GM19397 (cell line): ENCODE data around the gene USP20.
"Not testable (repeated sequence)": the region's sequence is repeated elsewhere in the genome, so short reads cannot be mapped to it uniquely, and the experiment has no call there.

Experiments
- ATAC-seq: cut with Tn5 transposase; IDR thresholded peaks from one replicate; pipeline ENCODE4 v1.9.1; 2021; ENCODE audit warnings: mild to moderate bottlenecking, moderate library complexity; ENCODE audit not compliant: unreplicated experiment

The USP20 gene

DNA sequence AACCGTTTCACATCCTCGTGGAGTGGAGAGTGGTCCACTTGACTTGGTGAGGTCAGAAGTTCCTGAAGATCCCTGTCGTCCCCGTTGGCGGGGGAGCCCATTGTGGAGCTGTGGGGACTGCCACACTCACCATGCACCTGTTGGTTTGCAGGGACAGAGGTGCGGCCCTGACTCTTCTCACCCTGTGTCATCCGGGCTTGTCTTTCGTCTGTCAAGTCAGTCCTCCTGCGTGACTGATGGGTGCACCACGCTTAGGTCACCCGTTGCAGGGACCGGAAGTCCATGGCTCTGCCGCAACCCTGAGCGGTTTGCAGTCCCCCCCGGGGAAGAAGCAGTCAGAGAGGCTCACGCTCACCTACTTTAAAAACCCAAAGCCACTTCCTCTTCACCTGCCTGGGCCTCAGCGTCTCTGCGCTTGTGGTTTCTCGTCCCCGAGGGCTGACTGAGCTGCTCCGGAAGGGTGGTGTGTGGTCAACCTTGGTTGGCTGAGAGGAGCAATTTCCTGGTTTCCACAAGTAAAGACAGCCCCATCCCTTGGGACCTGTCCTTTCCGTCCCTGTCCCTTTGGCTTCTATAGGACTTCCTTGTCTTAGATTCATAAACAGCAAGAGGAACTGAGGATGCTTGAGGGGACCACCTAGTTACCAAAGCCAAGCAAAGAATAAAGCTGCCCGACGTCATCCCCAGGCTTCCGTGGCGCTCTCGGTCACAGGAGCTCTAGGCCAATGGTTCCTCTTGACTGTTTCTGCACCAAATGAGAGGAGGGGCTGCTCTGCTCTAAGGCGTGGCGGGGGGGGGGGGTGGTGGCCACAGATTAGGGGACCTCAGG is 53.2 kb downstream of the USP20 start:
- ATAC-seq, result peak; percentile 50

GRCh38 chr9:129889122-129889940 is 54.1 kb downstream of the USP20 start:
- ATAC-seq, result no peak

DNA sequence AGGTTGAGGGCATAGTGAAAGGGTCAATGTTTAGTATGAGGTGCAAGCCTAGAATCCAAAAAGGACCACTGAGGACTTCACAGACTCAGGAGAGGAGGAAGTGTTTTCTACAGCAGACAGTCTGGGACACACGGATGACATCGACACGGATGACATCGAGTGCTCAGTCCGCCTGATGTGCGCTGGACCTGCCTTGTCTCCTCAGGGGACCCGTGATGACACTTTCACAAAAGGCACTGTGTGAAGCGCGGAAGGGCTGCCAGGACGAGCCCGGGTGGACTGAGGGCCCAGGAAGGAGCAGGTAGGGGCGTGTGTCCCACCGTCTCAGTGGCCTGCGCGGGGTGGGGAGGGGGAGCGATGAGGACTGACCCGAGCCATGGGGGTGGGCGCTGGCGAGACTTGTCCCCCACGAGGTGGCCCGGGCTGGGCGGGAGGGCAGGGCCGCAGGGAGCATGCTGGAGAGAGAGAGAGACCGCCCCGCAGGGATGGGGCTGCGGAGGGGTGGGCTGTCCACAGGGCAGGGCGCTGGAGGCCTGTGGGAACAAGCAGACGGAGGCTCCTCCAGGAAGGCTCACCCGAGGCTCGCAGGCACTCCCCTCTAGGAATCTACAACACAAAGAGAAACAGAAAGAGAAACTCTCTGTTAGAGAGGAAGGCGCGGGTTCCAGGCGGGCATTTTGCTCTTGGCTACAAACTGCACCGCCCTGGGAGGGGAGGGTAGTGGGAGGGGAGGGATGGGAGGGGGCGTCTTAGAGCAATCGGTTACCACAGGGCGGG is 54.9 kb downstream of the USP20 start:
- no peak for ATAC-seq

DNA sequence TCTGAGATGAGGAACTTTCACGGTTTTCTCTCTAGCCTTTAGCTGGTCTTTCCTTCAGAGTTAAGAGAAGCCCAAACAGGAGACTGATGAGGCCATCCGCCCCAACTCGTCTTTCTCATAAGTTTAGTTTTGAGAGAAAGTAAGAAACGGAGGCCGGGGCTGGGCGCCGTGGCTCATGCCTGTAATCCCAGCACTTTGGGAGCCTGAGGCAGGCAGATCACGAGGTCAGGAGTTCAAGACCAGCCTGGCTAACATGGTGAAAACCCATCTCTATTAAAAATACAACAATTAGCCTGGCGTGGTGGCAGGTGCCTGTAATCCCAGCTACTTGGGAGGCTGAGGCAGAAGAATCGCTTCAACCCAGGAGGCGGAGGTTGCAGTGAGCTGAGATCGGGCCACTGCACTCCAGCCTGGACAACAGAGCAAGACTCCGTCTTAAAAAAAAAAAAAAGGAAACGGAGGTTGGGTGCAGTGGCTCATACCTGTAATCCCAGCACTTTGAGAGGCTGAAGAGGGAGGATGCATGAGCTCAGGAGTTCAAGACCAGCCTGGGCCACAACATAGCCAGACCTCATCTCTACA is 55.6 kb downstream of the USP20 start:
- ATAC-seq, result not testable (repeated sequence)

- no peak for ATAC-seq
Observed at GRCh38 chr9:129891569-129891968, 56.3 kb downstream of the USP20 start.

GRCh38 chr9:129894120-129894823 is 59.0 kb downstream of the USP20 start:
- no peak for ATAC-seq

DNA sequence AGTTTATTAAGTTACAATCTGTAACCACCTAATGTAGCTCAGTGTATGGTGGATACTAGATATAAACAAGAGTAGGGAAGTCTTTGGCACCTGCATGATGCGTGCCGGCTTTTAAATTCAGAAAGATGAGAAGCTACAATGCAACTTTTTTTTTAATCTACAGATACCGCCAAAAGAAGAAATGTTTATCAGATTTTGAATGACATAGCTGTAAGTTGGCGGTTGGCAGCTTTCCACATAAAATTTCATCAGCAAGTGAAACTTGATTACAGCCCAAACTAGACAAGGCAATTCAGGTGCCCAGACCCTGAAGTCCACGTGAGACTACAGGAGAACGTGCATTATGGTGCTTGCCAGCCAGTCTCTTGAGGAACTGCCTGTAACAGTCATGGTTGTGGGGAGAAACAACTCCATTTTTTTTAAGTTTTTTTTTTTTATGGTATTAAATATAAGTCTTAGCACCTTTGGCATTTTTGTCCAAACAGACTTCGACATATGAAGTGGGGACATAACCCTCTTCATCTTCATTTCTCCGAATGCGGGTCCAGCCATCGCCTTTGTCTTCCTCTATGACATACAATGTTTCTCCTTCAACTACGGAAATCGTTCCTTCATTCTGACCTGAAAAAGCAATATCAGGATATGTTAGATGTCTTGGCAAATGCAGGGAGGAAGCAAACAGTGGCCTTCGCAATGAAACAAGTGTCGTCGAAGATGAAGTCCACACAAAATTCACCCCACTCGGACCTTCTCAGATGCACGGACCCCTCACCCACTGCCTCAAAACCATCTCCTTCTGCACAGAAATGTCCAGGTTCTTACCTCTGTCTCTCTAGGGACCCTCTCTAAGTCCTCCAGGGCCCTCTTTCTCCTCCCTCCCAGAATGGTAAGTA is 60.4 kb downstream of the USP20 start:
- no peak for ATAC-seq

DNA sequence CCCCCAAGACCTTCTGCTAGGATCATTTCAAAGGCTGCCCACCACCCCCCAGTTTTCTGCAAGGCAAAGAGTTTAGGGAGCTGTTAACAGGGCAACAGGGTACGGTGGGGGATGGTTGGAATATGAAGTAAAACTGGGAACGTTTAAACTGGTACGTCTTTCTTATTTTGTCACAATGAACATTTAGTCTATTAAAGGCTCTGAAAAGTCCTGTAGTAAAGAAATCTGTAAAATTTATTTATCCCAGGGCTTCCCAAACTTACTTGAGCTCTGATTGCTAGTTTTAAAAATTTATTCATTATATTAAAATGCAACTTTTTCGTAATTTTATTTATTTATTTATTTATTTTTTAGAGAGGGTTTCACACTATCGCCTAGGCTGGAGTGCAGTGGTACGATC is 62.0 kb downstream of the USP20 start:
- ATAC-seq, result no peak

DNA sequence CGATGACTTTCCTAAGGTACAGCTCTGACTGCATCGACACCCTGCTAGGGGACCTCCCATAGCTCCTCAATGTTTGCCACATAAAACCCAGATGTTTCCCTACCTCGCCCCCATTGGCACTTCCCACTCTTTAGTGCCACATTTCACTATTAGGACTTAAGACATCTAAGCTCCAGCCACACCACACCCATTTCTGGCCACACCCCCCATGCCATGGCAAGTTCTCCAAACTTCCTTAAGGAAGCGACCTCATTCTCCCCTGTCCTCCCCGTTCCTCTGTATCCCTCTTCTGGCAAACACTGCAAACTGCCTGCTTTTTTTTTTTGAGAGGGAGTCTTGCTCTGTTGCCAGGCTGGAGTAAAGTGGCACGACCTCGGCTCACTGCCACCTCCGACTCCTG is 62.9 kb downstream of the USP20 start:
- no peak for ATAC-seq

- no peak for ATAC-seq
Observed at GRCh38 chr9:129899620-129900019, 64.4 kb downstream of the USP20 start.

DNA sequence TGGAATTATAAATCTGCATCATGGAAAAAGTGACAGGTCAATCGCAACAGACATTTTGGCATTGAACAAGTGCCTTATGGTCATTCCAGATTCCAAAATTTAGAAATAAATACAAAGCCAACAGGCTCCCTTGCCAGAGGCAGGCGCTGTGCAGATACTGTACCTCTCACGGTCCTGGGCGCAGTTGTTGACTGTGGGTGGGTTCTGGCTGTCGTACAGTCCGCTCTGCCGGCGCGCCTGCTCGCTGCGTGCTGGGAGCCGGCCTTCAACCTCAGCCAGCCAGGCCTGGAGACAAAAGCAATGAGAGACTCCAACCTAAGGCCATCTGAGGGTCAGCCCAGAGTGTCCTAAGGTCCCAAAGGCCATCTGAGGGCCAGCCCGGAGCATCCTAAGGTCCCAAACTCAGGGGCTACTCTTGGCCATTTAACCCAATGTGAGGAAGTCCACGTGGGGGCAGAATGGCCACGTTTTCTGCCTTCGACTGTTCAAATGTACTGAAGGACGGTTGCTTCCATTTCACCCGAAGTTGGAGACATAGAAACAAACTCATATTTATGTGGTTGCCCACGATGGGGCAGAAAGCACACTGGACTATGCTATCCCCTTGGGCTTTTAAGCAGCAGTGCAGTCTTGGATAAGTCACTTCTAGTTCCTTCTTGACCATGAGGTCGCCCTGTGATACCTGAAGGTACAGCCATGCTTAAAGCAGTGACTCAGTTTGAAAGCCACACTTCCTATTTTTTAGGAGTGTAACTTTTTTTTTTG is 65.2 kb downstream of the USP20 start:
- ATAC-seq, result peak; percentile 74

- ATAC-seq, result no peak
Observed at GRCh38 chr9:129901993-129902739, 66.9 kb downstream of the USP20 start.

GRCh38 chr9:129902740-129903134 is 67.5 kb downstream of the USP20 start:
- no peak for ATAC-seq

GRCh38 chr9:129904734-129905133 is 69.5 kb downstream of the USP20 start:
- ATAC-seq, result no peak

- ATAC-seq, result no peak
Observed at GRCh38 chr9:129906298-129906697, 71.0 kb downstream of the USP20 start.

DNA sequence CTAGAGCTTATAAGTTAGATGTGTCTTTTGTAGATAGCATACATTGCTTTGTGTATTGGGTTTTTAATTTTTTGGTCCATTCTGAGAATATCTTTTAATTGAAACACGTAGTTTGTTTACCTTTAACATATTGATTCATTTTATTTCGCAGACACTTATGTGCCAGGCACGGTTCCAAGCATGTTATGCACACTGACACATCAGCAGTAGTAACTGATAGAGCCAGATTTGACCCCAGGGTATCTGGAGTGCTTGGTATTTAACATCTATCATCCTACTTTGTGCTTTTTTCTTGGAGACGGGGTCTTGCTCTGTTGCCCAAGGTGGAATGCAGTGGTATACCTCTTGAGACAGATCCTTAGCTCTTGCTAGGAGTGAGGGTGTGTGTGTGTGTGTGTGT is 71.9 kb downstream of the USP20 start:
- ATAC-seq, result no peak

GRCh38 chr9:129908906-129909305 is 73.6 kb downstream of the USP20 start:
- ATAC-seq, result no peak

GRCh38 chr9:129909851-129910250 is 74.6 kb downstream of the USP20 start:
- ATAC-seq, result no peak
